ENCODE results near the gene PPP1R15A.
"Not testable (repeated sequence)": the region's sequence is repeated elsewhere in the genome, so short reads cannot be mapped to it uniquely, and the experiment has no call there.

Gene PPP1R15A

GRCh38 chr19:48872182-48872883, at the start of gene PPP1R15A:
Gene PPP1R15A, plus strand, starts transcription at chr19:48872421. Its CDS starts 813 bp downstream, at chr19:48873234.
- DNase-seq (ENCODE audit: low read depth in 2 of 2) = peak; percentile 94 to 99

DNA sequence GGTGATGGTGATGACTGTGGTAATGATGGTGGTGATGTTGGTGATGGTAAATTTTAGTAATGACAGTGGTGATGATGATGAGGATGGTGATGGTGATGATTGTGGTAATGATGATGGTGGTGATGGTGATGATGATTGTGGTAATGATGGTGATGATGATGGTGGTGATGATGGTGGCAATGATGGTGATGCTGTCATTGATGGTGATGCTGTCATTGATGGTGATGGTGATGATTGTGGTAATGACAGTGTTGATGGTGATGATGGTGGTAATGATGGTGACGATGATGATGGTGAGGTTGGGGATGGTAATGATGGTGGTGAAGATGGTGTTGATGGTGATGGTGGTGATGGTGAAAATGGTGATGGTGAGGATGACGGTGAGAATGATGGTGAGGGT, 49.7 kb upstream of the PPP1R15A start:
- no peak for DNase-seq (ENCODE audit: low read depth in 2 of 2)

DNA sequence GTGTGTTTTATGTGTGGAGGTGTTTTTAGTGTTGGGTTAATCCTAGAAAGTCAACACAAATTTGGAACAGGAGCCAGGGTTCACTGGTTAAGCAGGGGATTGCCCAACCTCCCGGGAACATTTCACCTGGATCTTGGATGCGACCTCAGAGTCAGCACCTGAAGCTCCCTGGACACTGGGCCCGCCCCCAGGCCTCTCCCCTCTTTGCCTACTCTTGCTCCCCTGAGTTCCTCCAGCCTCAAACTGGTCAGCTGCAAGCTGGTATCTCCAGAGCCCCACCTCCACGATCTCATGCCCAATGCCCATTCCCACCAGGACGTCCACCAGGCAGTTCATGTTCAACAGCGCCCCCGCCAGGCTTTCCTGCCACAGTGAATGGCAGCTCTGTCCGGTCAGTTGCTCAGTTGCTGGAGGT, 45.6 kb upstream of the PPP1R15A start:
- no peak for DNase-seq (ENCODE audit: low read depth in 2 of 2)

DNA sequence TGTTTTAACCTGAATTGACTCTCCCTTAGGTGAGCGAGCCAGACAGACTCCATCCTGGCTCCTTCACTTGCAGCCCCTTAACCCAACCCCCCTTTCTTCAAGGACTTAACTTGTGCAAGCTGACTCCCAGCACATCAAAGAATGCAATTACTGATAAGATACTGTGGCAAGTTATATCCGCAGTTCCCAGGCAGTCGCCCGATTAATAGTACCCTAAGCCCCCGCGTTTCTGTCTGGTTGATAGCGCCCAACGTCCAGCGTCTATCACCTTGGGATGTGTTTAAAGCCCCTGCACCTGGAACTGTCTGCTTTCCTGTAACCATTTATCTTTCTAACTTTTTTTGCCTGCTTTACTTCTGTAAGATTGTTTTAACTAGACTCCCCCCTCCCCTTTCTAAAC, 42.1 kb upstream of the PPP1R15A start:
- DNase-seq (ENCODE audit: low read depth in 2 of 2) = no peak

- DNase-seq (ENCODE audit: low read depth in 2 of 2) = no peak
These were observed 41.3 kb upstream of the PPP1R15A start for GRCh38 chr19:48830965-48831364.

- DNase-seq (ENCODE audit: low read depth in 2 of 2) = no peak
These were observed 39.2 kb upstream of the PPP1R15A start for GRCh38 chr19:48833049-48833448.

GRCh38 chr19:48833977-48834376, 38.2 kb upstream of the PPP1R15A start:
- DNase-seq (ENCODE audit: low read depth in 2 of 2) = no peak

GRCh38 chr19:48835734-48836088, 36.5 kb upstream of the PPP1R15A start:
- DNase-seq (ENCODE audit: low read depth in 2 of 2) = peak; percentile 87 to 88

DNA sequence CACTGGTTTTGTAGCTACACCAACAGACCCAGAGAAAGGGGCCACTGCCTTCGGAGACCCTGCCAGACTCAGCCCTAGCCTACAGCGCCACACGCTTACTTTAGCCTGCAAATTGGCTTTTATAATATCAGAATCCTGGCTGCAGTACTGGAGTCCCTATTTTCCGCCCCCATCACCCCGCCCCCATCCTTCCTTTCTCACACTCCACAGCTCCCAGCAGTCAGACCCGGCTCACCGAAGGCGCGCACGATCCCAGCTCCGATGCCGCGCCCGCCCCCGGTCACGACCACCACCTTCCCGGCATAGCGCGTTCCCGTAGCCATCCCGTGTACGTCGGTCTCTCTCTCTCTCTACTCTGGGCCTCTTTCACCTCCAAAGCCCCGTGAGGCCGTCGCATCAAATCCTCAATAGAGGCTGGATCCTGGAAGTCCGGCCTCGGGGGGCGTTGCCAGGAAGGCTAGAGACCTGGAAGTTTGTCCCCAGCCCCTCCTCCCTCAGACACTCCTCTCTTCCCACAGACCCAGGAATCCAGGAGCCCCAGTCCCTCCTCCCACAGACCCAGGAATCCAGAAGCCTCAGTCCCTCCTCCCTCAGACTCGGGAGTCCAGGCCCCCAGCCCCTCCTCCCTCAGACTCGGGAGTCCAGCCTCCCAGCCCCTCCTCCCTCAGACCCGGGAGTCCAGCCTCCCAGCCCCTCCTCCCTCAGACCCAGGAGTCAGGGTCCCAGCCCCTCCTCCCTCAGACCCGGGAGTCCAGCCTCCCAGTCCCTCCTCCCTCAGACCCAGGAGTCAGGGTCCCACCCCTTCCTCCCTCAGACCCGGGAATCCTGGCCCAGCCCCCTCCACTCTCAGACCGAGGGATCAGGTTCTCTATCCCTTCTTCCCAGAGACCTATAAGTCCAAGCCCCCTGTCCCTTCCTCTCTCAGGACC, 35.9 kb upstream of the PPP1R15A start, which contains the start of gene HSD17B14:
Gene HSD17B14 (minus strand): TSS at position 403 of the 929 bp plus-strand sequence. CDS start 80 bp downstream, at position 323.
- no peak for DNase-seq (ENCODE audit: low read depth in 2 of 2)

- peak; percentile 31 to 56 for DNase-seq (ENCODE audit: low read depth in 2 of 2)
These were observed 35.1 kb upstream of the PPP1R15A start for GRCh38 chr19:48837051-48837524.

DNA sequence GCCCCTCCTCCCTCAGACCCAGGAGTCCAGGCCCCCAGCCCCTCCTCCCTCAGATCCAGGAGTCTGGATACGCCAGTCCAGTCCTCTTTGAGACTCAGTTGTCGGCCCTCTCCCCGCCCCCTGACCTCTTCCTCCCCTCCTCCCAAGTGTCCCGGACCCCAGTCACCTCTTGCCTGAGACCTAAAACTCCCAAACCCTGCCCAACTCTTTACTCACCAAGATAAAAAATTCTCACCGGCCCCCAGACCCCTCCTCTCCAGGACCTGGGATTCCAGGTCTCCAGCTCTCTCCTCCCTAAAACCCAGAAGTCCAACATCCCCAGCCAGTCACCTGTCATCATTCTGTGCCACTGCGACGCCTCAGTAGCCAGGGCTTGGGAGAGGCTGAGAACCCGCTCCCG, 34.5 kb upstream of the PPP1R15A start:
- DNase-seq (ENCODE audit: low read depth in 2 of 2) = no peak

GRCh38 chr19:48841047-48841446, 31.2 kb upstream of the PPP1R15A start:
- no peak for DNase-seq (ENCODE audit: low read depth in 2 of 2)

DNA sequence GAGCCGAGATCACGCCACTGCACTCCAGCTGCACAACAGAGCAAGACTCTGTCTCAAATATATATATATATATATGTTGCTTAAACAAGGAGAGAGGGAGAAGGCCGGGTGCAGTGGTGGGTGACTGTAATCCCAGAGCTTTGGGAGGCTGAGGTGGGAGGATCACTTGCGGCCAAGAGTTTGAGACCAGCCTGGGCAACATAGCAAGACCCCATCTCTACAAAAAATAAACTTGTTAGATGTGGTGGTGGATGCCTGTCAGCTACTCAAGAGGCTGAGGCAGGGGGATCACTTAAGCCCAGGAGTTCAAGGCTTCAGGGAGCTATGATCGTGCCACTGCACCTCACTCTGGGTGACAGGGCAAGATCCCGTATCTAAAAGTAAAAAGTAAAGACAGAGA, 30.6 kb upstream of the PPP1R15A start:
- no peak for DNase-seq (ENCODE audit: low read depth in 2 of 2)

- no peak for DNase-seq (ENCODE audit: low read depth in 2 of 2)
These were observed 29.4 kb upstream of the PPP1R15A start for GRCh38 chr19:48842789-48843162.

GRCh38 chr19:48844472-48844871, 27.7 kb upstream of the PPP1R15A start:
- no peak for DNase-seq (ENCODE audit: low read depth in 2 of 2)

GRCh38 chr19:48845384-48845783, 26.8 kb upstream of the PPP1R15A start:
- no peak for DNase-seq (ENCODE audit: low read depth in 2 of 2)

DNA sequence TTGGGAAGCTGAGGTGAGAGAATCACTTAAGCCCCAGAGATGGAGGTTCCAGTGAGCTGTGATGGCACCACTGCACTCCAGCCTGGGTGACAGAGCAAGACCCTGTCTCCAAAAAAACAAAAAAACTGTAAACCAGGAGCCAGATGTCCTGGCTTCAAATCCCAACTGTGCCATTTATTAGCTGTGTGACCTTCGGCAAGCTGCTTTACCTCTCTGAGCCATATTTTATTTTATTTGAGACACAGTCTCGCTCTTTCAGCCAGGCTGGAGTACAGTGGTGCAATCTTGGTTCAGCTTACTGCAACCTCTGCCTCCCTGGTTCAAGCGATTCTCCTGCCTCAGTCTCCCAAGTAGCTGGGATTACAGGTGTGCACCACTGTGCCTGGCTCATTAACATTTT, 25.6 kb upstream of the PPP1R15A start:
- not testable (repeated sequence) for DNase-seq (ENCODE audit: low read depth in 2 of 2)

- no peak for DNase-seq (ENCODE audit: low read depth in 2 of 2)
These were observed 19.9 kb upstream of the PPP1R15A start for GRCh38 chr19:48852292-48852691.

- no peak for DNase-seq (ENCODE audit: low read depth in 2 of 2)
These were observed 18.7 kb upstream of the PPP1R15A start for GRCh38 chr19:48853483-48853882.

- no peak for DNase-seq (ENCODE audit: low read depth in 2 of 2)
These were observed 18.1 kb upstream of the PPP1R15A start for GRCh38 chr19:48854103-48854502.

- no peak for DNase-seq (ENCODE audit: low read depth in 2 of 2)
These were observed 15.3 kb upstream of the PPP1R15A start for GRCh38 chr19:48856921-48857320.

GRCh38 chr19:48858984-48859710, 13.1 kb upstream of the PPP1R15A start:
- peak in 1 of 2 donors; percentile 72 for DNase-seq (ENCODE audit: low read depth in 2 of 2)

Data from stimulated activated CD4-positive, alpha-beta T cell treated with anti-CD3 and anti-CD28 coated beads, Interleukin-1b, Interleukin-23, amount 100 ng/mL, for 1 hour (primary cell).